PC-3 (cell line): ENCODE measurements around the gene RFX7.

Source experiments
- CTCF ChIP-seq: fragments of 300-600 bp; sonication (generic); conservative IDR thresholded peaks from 2 replicates; pipeline ENCODE4 v1.5.1; 2017; ENCODE audit warnings: antibody characterized with exemption, low read depth, mild to moderate bottlenecking, low read length
- EZH2 ChIP-seq: fragments of 300-600 bp; sonication (generic); IDR thresholded peaks from one replicate; pipeline ENCODE4 v1.6.1; 2017; ENCODE audit warnings: antibody characterized with exemption, mild to moderate bottlenecking, low read length; ENCODE audit not compliant: unreplicated experiment
- EZH2phosphoT487 ChIP-seq: fragments of 300-600 bp; sonication (generic); IDR thresholded peaks from 2 replicates; pipeline ENCODE4 v1.6.1; 2018; ENCODE audit warnings: mild to moderate bottlenecking, antibody characterized with exemption, low read length, borderline replicate concordance

- TF ChIP-seq CTCF (no peak), EZH2 (no peak), EZH2phosphoT487 (no peak)
Observed at GRCh38 chr15:56292546-56293316, 49.1 kb upstream of the RFX7 start.
